HL-60 (cell line): Measurements from ENCODE around the gene ATP5PF.

Experiments used
- DNase-seq, 2 experiments: peaks; one replicate each; pipeline ENCODE4 v3.0.0-alpha.2; 2010 to 2020; ENCODE audit warnings: low read depth in 1 of 2, low spot score in 1 of 2
- H3K27ac ChIP-seq: fragments of 250-450 bp; sonication (Bioruptor Pico); replicated peaks from 2 replicates; pipeline ENCODE4 v1.5.1; 2020; ENCODE audit warnings: mild to moderate bottlenecking, moderate library complexity
- H3K27me3 ChIP-seq: fragments of 250-450 bp; sonication (Bioruptor Pico); 2 replicates; pipeline ENCODE4 v1.5.1; 2021; ENCODE audit warnings: mild to moderate bottlenecking, moderate library complexity; ENCODE audit not compliant: insufficient read depth, poor library complexity, severe bottlenecking
- H3K4me3 ChIP-seq: replicated peaks from 2 replicates; pipeline ENCODE4 v1.5.1; 2011; ENCODE audit warnings: mild to moderate bottlenecking, control low read depth, low read length; ENCODE audit not compliant: insufficient read depth
- GABPA ChIP-seq: IDR thresholded peaks from 2 replicates; pipeline ENCODE4 v1.6.1; 2012; ENCODE audit warnings: low read depth
- POLR2AphosphoS5 ChIP-seq: IDR thresholded peaks from 2 replicates; pipeline ENCODE4 v1.6.1; 2012; ENCODE audit warnings: low read depth
- REST ChIP-seq: IDR thresholded peaks from 2 replicates; pipeline ENCODE4 v1.6.1; 2012; ENCODE audit warnings: low read depth; ENCODE audit not compliant: insufficient replicate concordance
- SPI1 ChIP-seq: IDR thresholded peaks from 2 replicates; pipeline ENCODE4 v1.6.1; 2012; ENCODE audit warnings: low read depth, mild to moderate bottlenecking, borderline replicate concordance
- TF ChIP-seq, protein P1 (sequence below): IDR thresholded peaks from one replicate; pipeline ENCODE4 v1.5.1; 2011; ENCODE audit warnings: low read length, control low read depth, inconsistent platforms; ENCODE audit not compliant: insufficient read depth

Gene ATP5PF

DNA sequence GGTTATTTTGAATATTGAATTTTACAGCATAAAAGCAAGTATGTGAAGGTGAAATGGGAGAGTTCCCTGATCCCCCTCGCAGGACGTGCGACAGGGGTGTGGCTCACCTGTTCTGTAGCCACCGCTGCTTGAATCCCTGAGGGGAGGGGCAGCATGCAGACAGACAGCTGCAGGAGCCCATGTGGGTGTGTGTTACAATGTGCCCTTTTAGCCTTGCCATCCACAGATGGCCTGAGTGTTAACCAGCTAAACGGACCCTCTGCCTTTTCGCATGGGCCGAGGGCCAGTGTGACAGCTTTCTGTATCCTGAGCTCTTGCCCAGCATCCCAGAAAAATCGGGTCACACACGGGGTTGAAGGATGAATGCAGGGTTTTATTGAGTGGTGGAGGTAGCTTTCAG is 52.3 kb downstream of the ATP5PF start:
- Histone ChIP-seq H3K27me3 (no peaks in the 10 kb centered on the region), H3K4me3 (no peak overlapping the region), H3K27ac (no peak overlapping the region)
- no peak for DNase-seq
- TF ChIP-seq GABPA (no peak), REST (no peak), POLR2AphosphoS5 (no peak), SPI1 (no peak)
- TF ChIP-seq, protein P1, sequence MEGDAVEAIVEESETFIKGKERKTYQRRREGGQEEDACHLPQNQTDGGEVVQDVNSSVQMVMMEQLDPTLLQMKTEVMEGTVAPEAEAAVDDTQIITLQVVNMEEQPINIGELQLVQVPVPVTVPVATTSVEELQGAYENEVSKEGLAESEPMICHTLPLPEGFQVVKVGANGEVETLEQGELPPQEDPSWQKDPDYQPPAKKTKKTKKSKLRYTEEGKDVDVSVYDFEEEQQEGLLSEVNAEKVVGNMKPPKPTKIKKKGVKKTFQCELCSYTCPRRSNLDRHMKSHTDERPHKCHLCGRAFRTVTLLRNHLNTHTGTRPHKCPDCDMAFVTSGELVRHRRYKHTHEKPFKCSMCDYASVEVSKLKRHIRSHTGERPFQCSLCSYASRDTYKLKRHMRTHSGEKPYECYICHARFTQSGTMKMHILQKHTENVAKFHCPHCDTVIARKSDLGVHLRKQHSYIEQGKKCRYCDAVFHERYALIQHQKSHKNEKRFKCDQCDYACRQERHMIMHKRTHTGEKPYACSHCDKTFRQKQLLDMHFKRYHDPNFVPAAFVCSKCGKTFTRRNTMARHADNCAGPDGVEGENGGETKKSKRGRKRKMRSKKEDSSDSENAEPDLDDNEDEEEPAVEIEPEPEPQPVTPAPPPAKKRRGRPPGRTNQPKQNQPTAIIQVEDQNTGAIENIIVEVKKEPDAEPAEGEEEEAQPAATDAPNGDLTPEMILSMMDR = no peak

- H3K27me3 ChIP-seq = no peaks in the 10 kb centered on the region
- TF ChIP-seq REST (no peak), POLR2AphosphoS5 (no peak), SPI1 (no peak), GABPA (no peak)
- TF ChIP-seq, protein P1 = no peak
- DNase-seq = no peak
- no peak overlapping the region for H3K4me3 ChIP-seq
- no peak overlapping the region for H3K27ac ChIP-seq
Measured at GRCh38 chr21:25676451-25676850, 58.3 kb downstream of the ATP5PF start.
